Measurements from ENCODE around the gene MRPL51.
"Not testable (repeated sequence)": the region's sequence is repeated elsewhere in the genome, so short reads cannot be mapped to it uniquely, and the experiment has no call there.

MRPL51 gene

DNA sequence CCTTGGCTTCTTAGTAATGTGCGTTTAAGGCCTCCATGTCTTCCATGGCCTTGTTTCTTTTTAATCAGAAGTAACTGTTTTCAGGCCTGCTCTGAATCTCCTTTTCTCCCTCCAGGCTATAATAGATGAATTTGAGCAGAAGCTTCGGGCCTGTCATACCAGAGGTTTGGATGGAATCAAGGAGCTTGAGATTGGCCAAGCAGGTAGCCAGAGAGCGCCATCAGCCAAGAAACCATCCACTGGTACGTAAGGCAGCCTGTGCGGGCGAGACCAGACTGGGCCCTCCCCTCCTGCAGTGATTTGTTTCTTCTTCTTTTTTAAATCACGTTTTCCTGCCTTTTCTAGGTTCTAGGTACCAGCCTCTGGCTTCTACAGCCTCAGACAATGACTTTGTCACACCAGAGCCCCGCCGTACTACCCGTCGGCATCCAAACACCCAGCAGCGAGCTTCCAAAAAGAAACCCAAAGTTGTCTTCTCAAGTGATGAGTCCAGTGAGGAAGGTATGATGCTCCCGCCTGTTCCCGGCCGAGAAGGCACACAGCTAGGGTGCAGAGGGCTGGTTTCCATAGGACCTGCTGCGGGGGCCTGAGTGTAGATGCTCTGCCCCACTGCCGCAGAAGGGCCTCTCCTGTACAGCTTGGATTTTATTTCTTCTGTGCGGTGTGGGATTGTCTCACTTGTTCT is 37.7 kb upstream of the MRPL51 start:
- DNase-seq: no peak

DNA sequence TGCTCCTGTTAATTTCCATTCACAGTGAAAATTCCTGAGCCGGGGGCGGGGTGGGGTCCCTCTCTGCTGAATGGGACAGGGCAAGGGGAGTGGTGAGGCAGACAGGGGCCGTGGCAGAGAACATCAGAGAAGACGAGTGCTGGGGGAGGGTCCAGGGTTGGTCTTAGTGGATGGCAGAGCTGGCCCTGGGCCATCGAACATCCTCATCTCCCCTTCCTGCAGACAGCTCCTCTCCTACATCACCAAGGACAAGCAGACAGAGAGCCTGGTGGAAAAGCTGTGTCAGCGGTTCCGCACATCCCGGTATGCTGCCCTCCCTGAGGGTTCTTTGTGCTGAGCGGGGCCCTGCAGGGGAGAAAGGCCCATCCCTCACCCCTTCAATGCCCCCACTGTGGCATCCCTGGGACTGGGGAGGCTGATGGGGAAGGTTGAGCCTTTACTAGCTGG is 36.3 kb upstream of the MRPL51 start:
- no peak for DNase-seq

DNA sequence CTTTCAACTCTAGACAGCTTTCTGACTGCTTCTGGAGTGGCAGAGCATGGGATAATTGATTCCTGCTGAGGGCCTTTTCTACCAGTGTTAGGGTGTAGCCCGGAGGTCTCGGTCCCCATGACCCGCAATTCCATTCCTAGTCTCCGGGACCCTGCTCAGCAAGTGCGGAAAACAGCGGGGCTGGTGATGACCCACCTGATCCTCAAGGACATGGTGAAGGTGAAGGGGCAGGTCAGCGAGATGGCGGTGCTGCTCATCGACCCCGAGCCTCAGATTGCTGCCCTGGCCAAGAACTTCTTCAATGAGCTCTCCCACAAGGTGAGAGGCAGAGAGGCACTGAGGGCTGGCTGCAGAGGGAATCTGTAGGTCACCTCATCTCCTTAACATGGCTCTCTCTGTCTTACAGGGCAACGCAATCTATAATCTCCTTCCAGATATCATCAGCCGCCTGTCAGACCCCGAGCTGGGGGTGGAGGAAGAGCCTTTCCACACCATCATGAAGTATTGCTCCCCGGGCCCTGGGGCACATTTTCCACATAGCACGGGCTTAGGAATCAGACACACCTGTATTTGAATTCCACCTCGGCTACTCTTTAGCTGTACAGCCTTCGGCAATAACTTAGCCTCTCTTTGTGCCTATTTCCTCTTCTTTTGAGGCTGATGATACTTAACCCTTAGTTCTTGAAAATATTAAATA is 35.6 kb upstream of the MRPL51 start:
- DNase-seq: no peak

DNA sequence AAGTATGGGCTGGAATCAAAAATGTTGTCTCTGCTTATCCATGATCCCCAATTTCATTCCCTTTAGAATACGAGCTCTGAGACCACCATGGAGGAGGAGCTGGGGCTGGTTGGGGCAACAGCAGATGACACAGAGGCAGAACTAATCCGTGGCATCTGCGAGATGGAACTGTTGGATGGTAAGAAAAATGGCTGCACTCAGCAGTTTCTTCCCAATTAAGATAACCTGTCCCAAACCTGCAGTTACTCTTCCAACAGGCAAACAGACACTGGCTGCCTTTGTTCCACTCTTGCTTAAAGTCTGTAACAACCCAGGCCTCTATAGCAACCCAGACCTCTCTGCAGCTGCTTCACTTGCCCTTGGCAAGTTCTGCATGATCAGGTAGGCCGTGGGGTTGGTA is 34.6 kb upstream of the MRPL51 start:
- DNase-seq: no peak

DNA sequence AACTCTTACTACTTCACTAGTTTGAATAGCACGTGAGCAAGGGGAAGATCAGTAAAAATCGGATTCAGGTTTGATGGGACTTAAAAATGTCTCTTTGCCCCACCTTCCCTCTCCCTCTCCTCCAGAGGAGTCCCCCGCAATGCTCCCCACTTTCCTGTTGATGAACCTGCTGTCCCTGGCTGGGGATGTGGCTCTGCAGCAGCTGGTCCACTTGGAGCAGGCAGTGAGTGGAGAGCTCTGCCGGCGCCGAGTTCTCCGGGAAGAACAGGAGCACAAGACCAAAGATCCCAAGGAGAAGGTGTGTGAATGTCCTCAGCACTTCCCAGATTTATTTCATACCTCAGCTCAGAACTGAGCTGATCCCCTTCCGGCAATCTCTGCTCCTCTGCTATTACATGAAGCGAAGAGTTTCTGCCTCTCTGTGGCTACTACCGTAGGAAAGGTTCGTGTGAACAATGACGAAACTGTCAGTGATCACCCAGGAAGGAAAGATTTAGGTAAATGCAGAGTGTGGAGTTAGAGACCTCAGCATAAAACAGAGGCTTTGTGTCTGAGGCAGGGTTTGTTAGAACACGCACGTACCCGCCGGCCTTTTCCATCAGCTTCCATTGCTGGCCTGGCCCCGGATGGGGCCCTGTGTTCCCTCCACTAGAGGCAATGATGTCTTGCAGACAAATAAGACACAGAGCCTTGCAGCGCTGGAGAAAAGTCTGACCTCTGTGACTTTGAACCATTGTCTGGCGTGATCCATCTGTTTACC is 33.9 kb upstream of the MRPL51 start:
- DNase-seq: no peak

DNA sequence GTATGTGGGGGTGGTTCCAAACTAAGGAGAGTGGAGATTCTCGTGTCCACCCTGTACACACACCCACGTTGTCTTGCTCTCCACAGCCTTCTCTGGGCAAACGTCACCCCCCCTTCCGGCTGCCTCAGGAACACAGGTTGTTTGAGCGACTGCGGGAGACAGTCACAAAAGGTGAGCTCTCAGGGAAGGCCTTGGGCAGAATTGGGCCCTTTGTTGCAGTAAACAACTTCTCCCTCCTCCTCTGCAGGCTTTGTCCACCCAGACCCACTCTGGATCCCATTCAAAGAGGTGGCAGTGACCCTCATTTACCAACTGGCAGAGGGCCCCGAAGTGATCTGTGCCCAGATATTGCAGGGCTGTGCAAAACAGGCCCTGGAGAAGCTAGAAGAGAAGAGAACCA is 33.1 kb upstream of the MRPL51 start:
- no peak for DNase-seq

DNA sequence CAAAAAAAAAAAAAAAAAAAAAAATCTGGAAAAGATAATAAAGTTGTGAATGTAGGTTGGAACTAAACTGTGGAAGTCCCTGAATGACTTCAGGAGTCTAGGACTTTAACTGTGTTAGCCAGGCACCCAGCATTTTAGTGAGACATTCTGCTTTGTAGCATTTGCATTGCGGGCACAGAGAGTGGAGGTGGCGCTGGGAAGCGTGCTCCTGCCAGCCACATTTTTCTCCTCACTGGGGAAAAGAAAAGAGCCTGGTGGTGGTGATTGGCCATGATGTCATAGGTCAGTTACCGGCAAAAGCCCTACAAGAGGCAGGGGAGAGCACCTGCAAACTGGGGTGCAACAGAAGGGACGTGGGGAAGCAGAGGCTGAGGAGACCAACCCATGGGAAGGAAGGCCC is 31.6 kb upstream of the MRPL51 start:
- DNase-seq: no peak

DNA sequence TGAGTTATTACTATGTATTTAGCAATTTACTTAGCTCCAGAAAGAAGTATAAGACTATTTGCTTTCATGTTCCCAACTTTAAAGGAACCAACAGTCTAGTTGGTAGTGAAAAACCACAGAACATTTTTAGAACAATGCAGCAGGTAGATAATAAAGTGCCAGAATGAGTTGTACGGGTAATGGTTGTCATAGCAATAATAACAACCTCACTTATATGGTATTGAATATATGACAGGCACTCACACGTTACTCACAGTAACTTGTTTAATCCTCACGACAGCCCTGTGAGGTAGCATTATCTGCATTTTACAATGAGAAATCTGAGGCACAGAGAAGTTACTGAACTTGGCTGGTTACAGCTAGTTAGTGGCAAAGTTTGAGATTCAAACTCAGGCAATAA is 30.6 kb upstream of the MRPL51 start:
- no peak for DNase-seq

DNA sequence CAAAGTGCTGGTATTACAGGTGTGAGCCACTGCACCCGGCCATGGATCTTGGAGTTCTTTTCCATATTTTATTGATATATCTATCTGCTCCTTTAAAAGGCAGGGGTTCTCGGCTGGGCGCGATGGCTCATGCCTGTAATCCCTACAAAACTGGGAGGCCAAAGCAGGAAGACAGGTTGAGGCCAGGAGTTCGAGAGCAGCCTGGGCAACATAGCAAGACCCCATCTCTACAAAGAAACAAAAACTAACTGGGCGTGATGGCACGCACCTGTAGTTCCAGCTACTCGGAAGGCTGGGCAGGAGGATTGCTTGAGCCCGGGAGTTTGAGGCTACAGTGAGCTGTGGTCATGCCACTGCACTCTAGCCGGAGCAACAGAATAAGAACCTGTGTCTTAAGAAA is 29.1 kb upstream of the MRPL51 start:
- no peak for DNase-seq

DNA sequence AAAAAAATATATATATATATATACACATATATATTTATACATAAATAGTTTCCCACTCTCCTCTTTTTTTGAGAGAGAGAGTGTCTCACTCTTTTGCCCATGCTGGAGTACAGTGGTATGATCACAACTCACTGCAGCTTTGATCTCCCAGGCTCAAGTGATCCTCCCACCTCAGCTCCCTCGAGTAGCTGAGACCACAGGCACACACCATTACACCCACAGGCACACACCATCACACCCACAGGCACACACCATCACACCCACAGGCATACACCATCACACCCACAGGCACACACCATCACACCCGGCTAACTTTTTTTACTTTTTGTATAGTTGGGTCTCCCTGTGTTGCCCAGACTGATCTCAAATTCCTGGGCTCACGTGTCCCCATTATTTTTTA is 27.1 kb upstream of the MRPL51 start:
- no peak for DNase-seq

DNA sequence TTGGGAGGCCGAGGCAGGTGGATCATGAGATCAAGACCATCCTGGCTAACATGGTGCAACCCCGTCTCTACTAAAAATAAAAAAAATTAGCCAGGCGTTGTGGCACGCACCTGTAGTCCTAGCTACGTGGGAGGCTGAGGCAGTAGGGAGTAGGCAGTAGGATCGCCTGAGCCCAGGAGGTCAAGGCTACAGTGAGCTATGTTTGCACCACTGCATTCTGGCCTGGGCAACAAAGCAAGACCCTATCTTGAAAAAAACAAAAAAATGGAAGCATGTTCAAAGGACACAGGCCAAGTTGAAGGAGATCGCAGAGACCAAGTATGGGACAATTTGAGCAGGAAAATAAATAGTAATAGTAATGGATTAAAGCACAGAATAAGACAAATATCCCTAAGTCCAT is 15.0 kb upstream of the MRPL51 start:
- no peak for DNase-seq

DNA sequence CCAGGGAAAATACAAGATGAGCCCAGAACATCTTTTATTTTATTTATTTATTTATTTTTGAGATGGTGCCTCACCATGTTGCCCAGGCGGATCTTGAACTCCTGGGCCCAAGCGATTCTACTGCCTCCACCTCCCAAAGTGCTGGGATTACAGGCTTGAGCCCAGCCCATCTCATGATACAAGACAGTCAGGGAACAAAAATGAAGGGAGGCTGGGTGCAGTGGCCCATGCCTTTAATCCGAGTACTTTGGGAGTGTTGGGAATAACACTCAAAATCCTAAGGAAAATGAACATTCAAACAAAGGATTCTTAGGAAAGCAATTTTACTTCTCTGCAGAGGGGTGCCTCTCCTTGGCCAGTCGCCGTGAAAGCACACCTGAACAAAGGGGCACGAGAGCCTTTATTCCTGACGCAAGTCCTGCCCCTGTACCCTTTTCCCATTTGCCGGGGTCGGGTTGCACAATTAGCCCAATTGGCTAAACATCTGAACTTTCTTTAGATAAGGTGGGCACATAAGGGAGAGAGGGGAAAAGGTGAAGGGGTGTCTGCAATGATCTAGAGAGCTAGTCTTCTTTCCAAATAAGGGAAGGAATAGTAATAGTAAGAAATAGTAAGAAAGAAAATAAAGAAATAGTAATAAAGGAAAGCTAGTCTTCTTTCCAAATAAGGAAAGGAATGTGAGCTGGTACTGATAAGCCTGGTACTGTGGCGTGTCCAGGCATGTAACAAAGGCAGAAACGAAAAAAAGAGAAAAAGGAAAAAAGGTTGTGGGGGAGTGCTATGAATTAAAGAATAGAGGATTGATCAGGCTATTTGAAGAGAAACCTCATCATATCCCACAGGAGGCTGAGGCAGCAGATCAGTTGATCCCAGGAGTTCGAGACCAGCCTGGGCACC is 14.3 kb upstream of the MRPL51 start:
- DNase-seq: no peak

DNA sequence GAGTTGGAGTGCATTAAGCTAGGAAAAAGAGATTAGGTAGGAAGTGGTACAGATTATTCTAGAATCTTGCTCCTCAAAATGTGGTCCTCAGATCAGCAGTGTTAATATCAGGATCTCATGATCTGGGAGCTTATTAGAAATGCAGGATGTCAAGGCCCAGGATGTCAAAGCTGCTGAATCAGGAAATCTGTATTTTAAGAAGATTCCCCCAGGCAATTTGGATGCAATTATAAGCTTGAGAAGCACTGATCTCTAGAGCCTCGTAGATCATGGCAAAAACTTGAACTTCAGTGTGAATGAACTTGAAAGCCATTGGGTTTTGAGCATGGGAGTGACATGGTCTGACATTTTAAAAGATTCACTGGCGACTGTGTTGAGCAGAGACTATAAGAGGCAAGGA is 7.4 kb upstream of the MRPL51 start:
- no peak for DNase-seq

DNA sequence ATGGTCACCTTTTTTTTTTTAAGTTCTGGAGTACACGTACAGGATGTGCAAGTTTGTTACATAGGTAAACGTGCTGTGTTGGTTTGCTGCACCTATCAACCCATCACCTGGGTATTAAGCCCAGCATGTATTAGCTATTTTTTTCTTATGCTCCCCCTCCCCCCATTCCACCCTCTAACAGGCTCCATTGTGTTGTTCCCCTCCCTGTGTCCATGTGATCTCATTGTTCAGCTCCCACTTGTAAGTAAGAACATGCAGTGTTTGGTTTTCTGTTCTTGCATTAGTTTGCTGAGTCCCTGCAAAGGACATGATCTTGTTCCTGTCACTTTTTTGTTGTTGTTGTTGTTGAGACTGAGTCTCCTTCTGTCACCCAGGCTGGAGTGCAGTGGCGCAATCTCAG is 4.2 kb upstream of the MRPL51 start:
- not testable (repeated sequence) for DNase-seq

DNA sequence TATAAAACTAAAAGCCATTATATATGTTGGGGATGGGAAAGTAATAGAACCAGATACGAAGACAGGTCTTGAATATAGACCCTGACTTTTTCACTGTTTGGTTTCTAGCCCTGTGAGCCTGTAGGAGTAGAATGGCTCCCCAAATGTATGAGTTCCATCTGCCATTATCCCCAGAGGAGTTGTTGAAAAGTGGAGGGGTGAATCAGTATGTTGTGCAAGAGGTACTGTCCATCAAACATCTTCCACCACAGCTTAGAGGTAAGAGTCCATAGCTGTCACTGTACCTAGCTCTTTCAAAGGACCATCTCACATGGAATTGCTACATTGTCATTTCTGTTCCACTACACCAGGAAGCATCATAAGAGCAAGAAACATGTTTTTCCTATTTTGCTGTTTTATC is 1.9 kb upstream of the MRPL51 start:
- no peak for DNase-seq

DNA sequence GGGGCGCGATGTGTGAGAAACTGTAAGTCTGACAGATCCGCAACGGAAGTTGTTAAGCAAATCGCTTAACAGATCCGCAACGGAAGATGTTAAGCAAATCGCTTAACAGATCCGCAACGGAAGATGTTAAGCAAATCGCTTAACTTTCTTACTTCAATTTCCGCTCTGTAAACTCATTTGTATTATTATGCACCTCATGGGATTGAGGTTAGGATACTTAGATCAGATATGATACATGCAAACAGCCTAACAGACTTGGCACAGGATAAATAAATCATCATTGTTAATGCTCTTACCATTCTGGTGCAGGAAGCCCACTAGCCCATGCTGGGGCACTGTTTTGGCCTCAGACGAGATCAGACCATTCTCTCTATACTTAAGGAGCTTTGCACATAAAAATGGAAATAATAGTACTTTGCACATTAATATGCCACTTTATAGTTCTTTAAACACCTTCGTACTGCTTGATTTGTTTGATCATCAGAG is 1.2 kb upstream of the MRPL51 start:
- DNase-seq: no peak

DNA sequence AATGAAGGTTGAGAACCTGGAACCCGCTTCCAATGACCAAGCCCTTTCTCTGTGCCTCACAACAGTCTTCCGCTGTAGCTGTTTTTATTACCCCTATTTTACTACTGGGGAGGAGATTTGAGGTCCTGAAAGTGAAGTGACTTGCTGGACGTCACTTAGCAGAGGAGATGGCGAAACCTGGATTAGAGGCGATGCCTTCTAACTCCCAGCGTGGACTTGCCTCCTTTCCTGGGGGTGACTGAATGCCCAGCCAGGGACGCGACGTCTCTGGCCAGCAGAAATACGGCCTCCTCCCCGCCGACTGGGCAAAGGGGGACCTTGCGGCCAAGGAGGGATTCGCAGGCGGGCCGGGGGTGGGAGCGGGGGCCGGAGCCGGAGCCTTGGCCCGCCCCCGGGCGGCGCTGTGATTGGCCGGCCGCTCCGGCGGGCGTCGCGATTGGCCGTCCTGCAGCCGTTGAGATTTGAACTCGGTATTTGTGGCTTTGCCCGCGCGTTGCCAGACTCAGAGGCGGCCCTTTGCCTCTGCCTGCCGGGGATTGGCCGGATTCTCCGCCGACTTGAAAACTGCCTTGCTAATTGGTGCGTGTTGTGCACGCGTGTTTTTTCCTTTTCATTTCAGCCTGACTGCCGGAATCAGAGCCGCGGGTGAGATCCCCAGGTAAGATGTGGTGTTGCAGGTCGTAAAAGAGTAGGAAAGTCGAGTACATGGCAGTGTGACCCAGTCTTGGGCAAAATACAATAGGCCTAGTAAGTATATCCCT is 615 bp upstream of the MRPL51 start, which contains the start of gene NCAPD2:
TSS of gene NCAPD2 (plus strand) at position 606 of the 761 bp plus-strand sequence. CDS start 997 bp downstream, outside the sequence.
- peak; percentile 95 for DNase-seq

DNA sequence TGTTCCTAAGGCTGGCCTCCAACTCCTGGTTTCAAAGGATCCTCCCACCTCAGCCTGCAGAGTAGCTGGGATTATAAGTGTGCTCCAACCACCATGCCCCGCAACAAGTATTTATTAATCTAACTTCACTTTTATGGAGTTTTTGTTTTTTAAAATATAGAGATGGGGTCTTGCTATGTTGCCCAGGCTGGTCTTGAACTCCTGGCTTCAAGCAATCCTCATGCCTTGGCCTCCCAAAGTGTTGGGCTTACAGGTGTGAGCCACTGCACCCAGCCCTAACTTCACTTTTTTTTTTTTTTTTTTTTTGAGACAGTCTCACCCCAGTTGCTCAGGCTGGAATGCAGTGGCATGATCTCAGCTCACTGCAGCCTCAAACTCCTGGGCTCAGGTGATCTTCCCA is 2.4 kb downstream of the MRPL51 start:
- not testable (repeated sequence) for DNase-seq

DNA sequence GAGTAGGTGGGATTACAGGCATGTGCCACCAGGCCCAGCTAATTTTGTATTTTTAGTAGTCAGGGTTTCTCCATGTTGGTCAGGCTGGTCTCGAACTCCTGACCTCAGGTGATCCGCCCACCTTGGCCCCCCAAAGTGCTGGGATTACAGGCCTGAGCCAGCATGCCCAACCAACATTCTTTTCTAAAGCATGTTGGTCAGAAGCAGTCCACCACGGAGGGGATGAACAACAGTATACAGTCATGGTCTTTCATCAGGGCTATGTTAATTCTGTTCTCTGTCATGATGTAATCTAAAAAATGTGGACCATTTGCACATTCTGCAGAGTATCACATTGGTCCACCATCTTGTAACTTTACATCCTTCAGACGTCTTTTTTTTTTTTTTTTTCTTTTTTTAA is 3.6 kb downstream of the MRPL51 start:
- no peak for DNase-seq

DNA sequence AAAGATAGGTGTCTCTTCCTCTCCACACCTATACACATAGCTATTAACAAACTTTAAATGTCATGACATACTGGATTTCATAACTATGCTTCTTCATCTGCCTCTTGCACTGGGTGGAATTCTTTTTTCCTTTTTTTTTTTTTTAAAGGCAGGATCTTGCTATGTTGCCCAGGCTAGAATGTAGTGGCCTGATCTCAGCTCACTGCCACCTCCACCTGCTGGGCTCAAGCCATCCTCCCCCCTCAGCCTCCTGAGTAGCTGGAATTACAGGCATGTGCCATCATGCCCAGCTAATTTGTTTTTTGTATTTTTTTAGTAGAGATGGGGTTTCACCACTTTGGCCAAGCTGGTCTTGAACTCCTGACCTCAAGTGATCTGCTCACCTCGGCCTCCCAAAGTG is 4.8 kb downstream of the MRPL51 start:
- no peak for DNase-seq

DNA sequence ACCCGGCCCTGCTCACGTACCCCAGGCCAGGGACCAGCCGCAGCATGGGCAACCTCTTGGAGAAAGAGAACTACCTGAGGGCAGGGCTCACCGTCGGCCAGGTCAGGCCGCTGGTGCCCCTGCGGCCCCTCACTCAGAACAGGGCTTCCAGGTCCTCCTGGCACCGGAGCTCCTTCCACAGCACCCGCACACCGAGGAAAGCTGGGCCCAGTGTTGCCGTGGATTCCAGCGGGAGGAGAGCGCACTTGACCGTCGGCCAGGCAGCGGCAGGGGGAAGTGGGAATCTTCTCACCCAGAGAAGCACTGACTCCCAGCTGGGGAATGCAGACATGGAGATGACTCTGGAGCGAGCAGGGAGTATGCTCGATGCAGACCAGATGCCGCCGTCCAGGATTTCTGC is 14.6 kb downstream of the MRPL51 start:
- DNase-seq: no peak
